NK-92 (cell line): ENCODE measurements around the gene GPHN.

Experiments
- DNase-seq: peaks from one replicate; lab custom pipeline; 2025; ENCODE audit not compliant: unreplicated experiment; lab: John Stamatoyannopoulos, UW

GPHN gene

GRCh38 chr14:66507722-66508546 lies at the start of gene GPHN:
GPHN (plus strand) TSS chr14:66508147.
- no peak for DNase-seq

GRCh38 chr14:66459603-66460002 lies 48.3 kb upstream of the GPHN start:
- no peak for DNase-seq

- DNase-seq = no peak
These were observed 43.7 kb upstream of the GPHN start for GRCh38 chr14:66464261-66464660.

- no peak for DNase-seq
These were observed 39.1 kb upstream of the GPHN start for GRCh38 chr14:66468778-66469367.

GRCh38 chr14:66471584-66471983 lies 36.4 kb upstream of the GPHN start:
- no peak for DNase-seq

- DNase-seq = no peak
These were observed 35.7 kb upstream of the GPHN start for GRCh38 chr14:66472251-66472650.

- DNase-seq = no peak
These were observed 34.7 kb upstream of the GPHN start for GRCh38 chr14:66473223-66473622.

GRCh38 chr14:66476964-66477363 lies 31.0 kb upstream of the GPHN start:
- no peak for DNase-seq

- no peak for DNase-seq
These were observed 30.4 kb upstream of the GPHN start for GRCh38 chr14:66477567-66477966.

- no peak for DNase-seq
These were observed 25.1 kb upstream of the GPHN start for GRCh38 chr14:66482873-66483272.

GRCh38 chr14:66483322-66483721 lies 24.6 kb upstream of the GPHN start:
- no peak for DNase-seq

- no peak for DNase-seq
These were observed 22.9 kb upstream of the GPHN start for GRCh38 chr14:66485029-66485428.

- DNase-seq = no peak
These were observed 22.0 kb upstream of the GPHN start, which contains the start of gene CCDC196 for GRCh38 chr14:66485910-66486421. CCDC196 (plus strand) TSS chr14:66486371; CDS start chr14:66486503, 132 bp downstream.

- no peak for DNase-seq
These were observed 20.8 kb upstream of the GPHN start for GRCh38 chr14:66487164-66487563.

GRCh38 chr14:66490143-66491111 lies 17.5 kb upstream of the GPHN start:
- no peak for DNase-seq

GRCh38 chr14:66493750-66494149 lies 14.2 kb upstream of the GPHN start:
- no peak for DNase-seq

- no peak for DNase-seq
These were observed 12.5 kb upstream of the GPHN start for GRCh38 chr14:66495218-66496098.

- no peak for DNase-seq
These were observed 11.6 kb upstream of the GPHN start for GRCh38 chr14:66496188-66496807.

- DNase-seq = no peak
These were observed 11.0 kb upstream of the GPHN start for GRCh38 chr14:66496911-66497310.

GRCh38 chr14:66498311-66498710 lies 9.6 kb upstream of the GPHN start:
- DNase-seq = no peak
